ENCODE data around the gene PPM1B. TPM values are rescaled to one million over a fixed set of nuclear protein-coding genes. Genes with fewer than 3 reads are reported as not detected.
A peak's percentile ranks its signal among the peaks of the same experiment; 100 is the strongest.

Gene PPM1B
- total and polyA plus RNA-seq, 10 of the 15 experiments (the other 5 are each of a cell fraction or from before 2014, with no cell fraction given): 12.5 to 53.4 (median 33.7) TPM

DNA sequence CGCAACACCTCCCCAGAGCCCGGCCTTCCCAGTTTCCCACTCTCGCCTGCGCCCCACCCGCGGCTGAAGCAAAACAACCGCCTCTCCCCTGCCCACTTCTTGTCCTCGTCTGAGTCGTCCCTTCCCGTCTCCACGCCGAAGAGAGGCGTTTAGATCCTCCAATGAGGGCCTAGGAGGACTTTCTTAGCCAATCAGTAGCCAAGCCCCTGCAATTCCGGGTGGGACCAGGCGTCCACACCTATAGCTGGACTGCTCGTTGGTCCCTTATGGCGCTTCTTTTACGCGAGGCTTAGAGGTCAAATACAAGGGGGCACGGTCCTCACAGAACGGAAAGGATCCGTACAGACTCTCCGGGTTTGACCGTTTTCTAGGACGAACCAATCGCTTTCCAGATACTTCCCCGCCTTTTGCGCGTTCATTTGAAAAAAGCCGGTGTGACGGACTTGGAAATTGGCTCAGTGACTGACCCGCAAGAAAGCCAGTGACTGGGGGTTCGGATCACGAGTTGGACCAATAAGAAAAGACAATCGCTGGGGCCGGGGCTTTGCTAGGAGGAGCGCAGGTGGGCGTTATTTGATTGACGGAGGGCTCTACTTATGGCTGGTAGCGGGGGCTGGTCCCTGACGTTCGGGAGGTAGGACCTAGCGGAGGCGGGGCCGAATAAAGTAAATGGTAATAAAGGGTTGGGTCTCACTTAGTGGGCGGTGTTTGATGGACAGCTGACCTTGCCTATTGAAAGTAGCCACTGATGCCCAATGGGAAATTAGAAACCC lies 581 bp upstream of the PPM1B start (continued):
- TF ChIP-seq ZBTB11 (CRISPR knock-in tag; IDR thresholded peaks at IDR 0.05) (no peak), RELA (IDR thresholded peaks at IDR 0.05; ENCODE audit: borderline replicate concordance, partially characterized antibody) (peak; percentile 27), ZNF207 (IDR thresholded peaks at IDR 0.05; ENCODE audit: borderline replicate concordance) (peak; percentile 86; the same call in 1 of the 2 replicates), SRF (IDR thresholded peaks at IDR 0.05; ENCODE audit: low read depth in 2 of 2, low read length in 2 of 2) (no peak), ESRRA (IDR thresholded peaks at IDR 0.05; ENCODE audit: low read length) (peak; percentile 36), RAD21 (IDR thresholded peaks at IDR 0.05; ENCODE audit: insufficient read depth, low read depth, low read length) (no peak), HDAC6 (IDR thresholded peaks at IDR 0.05; ENCODE audit: unreplicated experiment) (no peak), SMAD5 (IDR thresholded peaks at IDR 0.05; ENCODE audit: low read depth) (no peak; the same call in 1 of the 2 replicates), ZSCAN29 (IDR thresholded peaks at IDR 0.05) (no peak), CUX1 (IDR thresholded peaks at IDR 0.05; ENCODE audit: insufficient replicate concordance, low read depth, low read length) (no peak), POLR2AphosphoS5 (IDR thresholded peaks at IDR 0.05; ENCODE audit: low read length) (peak; percentile 38), TCF3 (IDR thresholded peaks at IDR 0.05; ENCODE audit: borderline replicate concordance, insufficient read depth, low read depth, low read length) (no peak), TAF1 (IDR thresholded peaks at IDR 0.05; ENCODE audit: borderline replicate concordance, low read depth, low read length) (peak; percentile 25; the same call in 1 of the 2 replicates), KAT2A (conservative IDR thresholded peaks at IDR 0.05; ENCODE audit: control insufficient read depth, low read depth, low read length) (no peak), JUNB (IDR thresholded peaks at IDR 0.05) (no peak), ZNF622 (IDR thresholded peaks at IDR 0.05) (no peak)
- TF ChIP-seq, protein P1, sequence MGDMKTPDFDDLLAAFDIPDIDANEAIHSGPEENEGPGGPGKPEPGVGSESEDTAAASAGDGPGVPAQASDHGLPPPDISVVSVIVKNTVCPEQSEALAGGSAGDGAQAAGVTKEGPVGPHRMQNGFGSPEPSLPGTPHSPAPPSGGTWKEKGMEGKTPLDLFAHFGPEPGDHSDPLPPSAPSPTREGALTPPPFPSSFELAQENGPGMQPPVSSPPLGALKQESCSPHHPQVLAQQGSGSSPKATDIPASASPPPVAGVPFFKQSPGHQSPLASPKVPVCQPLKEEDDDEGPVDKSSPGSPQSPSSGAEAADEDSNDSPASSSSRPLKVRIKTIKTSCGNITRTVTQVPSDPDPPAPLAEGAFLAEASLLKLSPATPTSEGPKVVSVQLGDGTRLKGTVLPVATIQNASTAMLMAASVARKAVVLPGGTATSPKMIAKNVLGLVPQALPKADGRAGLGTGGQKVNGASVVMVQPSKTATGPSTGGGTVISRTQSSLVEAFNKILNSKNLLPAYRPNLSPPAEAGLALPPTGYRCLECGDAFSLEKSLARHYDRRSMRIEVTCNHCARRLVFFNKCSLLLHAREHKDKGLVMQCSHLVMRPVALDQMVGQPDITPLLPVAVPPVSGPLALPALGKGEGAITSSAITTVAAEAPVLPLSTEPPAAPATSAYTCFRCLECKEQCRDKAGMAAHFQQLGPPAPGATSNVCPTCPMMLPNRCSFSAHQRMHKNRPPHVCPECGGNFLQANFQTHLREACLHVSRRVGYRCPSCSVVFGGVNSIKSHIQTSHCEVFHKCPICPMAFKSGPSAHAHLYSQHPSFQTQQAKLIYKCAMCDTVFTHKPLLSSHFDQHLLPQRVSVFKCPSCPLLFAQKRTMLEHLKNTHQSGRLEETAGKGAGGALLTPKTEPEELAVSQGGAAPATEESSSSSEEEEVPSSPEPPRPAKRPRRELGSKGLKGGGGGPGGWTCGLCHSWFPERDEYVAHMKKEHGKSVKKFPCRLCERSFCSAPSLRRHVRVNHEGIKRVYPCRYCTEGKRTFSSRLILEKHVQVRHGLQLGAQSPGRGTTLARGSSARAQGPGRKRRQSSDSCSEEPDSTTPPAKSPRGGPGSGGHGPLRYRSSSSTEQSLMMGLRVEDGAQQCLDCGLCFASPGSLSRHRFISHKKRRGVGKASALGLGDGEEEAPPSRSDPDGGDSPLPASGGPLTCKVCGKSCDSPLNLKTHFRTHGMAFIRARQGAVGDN (IDR thresholded peaks at IDR 0.05): no peak; the same call in 1 of the 2 replicates

All from GM12878 (cell line).